H54 (cell line): Measurements from ENCODE around the gene SLC9A2.
A peak's percentile ranks its signal among the peaks of the same experiment; 100 is the strongest.

ENCODE experiments used
- DNase-seq: peaks from one replicate; pipeline ENCODE4 v3.0.0; 2011; ENCODE audit warnings: low spot score, mixed read lengths; ENCODE audit not compliant: insufficient read length
- FAIRE-seq: peaks from 3 replicates; lab custom pipeline; 2011; peaks lifted over from hg19 to GRCh38; lab: Jason Lieb, UNC
- POLR2A ChIP-seq: IDR thresholded peaks from 2 replicates; pipeline ENCODE4 v1.6.1; 2011; ENCODE audit warnings: low read depth, mild to moderate bottlenecking, low read length

SLC9A2 gene

GRCh38 chr2:102717308-102718018 is 98.1 kb downstream of the SLC9A2 start:
- DNase-seq (peak; percentile 29), FAIRE-seq (peak; percentile 27)
- TF ChIP-seq POLR2A: no peak

- no peak for TF ChIP-seq POLR2A
Measured at GRCh38 chr2:102718387-102719316, 99.3 kb downstream of the SLC9A2 start.

GRCh38 chr2:102724016-102724490 is 104.7 kb downstream of the SLC9A2 start:
- no peak for FAIRE-seq
- DNase-seq: no peak
- no peak for TF ChIP-seq POLR2A

More at GRCh38 chr2:102718387-102719316, 99.3 kb downstream of the SLC9A2 start:
- DNase-seq (no peak), FAIRE-seq (no peak)

GRCh38 chr2:102724553-102724952 is 105.2 kb downstream of the SLC9A2 start:
- DNase-seq: no peak
- TF ChIP-seq POLR2A: no peak
- no peak for FAIRE-seq

GRCh38 chr2:102726128-102727087 is 107.1 kb downstream of the SLC9A2 start:
- TF ChIP-seq POLR2A: no peak
- FAIRE-seq: no peak
- DNase-seq: no peak

- DNase-seq (no peak), FAIRE-seq (no peak)
- no peak for TF ChIP-seq POLR2A
Measured at GRCh38 chr2:102735416-102736109, 116.2 kb downstream of the SLC9A2 start.

GRCh38 chr2:102736110-102736409 is 116.7 kb downstream of the SLC9A2 start:
- no peak for FAIRE-seq
- TF ChIP-seq POLR2A: no peak

GRCh38 chr2:102736410-102737409 is 117.4 kb downstream of the SLC9A2 start:
- DNase-seq (peak; percentile 76), FAIRE-seq (no peak)
- peak; percentile 88 for TF ChIP-seq POLR2A

More at GRCh38 chr2:102736110-102736409, 116.7 kb downstream of the SLC9A2 start:
- no peak for DNase-seq

- FAIRE-seq (no peak), DNase-seq (no peak)
- TF ChIP-seq POLR2A: no peak
Measured at GRCh38 chr2:102737431-102737830, 118.1 kb downstream of the SLC9A2 start.

GRCh38 chr2:102743259-102743658 is 123.9 kb downstream of the SLC9A2 start:
- FAIRE-seq: no peak
- TF ChIP-seq POLR2A: no peak
- no peak for DNase-seq

GRCh38 chr2:102748107-102748506 is 128.8 kb downstream of the SLC9A2 start:
- no peak for DNase-seq
- no peak for TF ChIP-seq POLR2A
- FAIRE-seq: no peak

GRCh38 chr2:102749938-102750337 is 130.6 kb downstream of the SLC9A2 start:
- no peak for TF ChIP-seq POLR2A
- FAIRE-seq (no peak), DNase-seq (no peak)
